HG03432 (cell line): ENCODE data around the gene COX19.
"Not testable (repeated sequence)": the region's sequence is repeated elsewhere in the genome, so short reads cannot be mapped to it uniquely, and the experiment has no call there.

Experiments used
- ATAC-seq: cut with Tn5 transposase; IDR thresholded peaks from one replicate; pipeline ENCODE4 v1.9.1; 2021; ENCODE audit warnings: mild to moderate bottlenecking, moderate library complexity; ENCODE audit not compliant: unreplicated experiment

COX19 gene

DNA sequence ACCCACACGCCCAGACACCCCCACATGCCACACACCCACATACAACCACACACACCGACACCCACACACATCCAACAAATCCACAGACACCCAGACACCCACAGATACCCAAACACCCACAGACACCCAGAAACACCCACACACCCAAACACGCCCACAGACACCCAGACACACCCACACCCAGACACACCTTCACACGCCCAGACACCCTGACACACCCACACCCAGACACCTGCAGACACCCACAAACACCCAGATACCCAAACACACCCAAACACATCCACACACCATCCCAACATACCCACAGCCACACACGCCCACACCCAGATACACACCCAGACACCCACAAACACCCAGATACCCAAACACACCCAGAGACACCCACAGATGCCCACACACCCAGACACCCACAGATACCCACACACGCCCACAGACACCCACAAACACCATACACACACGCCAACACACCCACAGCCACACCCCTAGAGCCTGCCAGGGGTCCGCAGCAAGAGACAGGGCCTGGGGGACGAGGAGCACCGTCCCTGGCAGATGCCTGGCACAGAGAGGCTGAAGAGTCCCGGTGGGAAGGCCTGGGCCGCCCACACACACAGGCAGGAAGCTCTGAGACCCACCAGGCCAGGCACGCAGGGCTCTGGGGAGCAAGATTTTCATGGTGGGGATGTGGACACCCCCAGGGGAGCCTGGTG, 36.1 kb upstream of the COX19 start:
- ATAC-seq, result no peak

GRCh38 chr7:1010226-1010625, 34.9 kb upstream of the COX19 start:
- ATAC-seq, result no peak

DNA sequence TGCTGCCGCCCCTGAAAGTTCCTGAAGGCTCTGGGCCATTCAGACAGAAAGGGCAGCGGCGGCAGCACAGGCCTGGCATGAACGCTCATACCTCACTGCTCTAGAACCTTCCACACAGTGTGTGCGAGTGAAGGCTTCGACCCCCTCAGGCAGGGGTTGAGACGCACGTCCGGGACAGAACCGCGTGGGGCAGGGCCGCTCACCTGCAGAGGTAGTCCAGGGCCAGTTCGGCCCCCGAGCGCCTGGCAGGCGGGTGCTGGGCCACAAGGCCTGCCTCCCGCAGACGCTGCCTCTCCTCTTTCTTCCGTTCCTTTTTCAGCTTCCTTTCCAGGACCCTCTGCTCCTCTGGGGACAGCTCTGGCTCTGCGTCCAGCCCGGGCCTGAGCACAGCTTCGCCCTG, 34.4 kb upstream of the COX19 start:
- ATAC-seq, result no peak

DNA sequence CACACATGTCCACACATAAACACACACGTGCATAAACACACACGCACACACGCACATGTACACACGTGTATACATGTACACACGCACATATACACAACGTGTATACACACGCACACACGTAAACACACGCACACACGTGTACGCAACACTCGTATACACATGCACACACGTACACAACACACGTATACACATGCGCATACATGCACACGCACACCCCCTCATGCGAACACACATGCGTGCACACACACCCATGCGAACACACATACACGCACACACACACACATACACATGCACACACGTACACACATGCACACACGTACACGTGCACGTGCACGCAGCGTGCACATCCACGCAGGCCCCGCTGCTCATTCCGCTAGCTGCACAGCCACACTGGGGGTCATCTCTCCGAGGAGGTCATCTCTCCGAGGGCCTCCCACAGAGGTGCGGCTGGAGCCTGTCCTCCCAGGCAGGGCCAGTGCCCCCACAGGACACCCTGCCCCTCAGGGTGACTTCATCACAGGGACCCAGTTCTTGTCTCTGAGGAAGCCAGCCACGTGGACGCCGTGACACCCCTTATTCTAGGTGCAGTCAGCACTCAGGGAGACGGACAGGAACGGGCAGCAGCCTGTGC, 33.5 kb upstream of the COX19 start:
- no peak for ATAC-seq

GRCh38 chr7:1007901-1008300, 32.6 kb upstream of the COX19 start:
- ATAC-seq, result no peak

DNA sequence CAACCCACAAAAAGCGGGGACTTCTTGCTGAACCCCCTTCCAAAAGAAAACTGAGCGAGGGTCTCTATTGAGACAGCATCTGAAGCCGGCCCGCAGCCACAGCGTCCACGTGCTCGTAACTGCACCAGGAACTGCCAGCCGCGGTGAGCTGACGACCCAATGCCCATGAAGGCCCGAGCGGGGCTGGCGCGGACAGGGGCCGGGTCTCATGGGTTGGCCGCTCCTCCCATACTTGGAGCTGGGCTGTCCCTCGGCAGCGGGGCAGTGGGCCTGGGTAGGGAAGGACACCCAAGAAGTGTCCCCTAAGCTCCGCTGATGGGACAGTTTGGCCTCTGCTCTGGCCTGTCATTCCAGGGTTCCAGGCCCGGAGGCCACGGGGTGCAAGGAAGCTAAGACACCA, 30.0 kb upstream of the COX19 start:
- ATAC-seq, result no peak

DNA sequence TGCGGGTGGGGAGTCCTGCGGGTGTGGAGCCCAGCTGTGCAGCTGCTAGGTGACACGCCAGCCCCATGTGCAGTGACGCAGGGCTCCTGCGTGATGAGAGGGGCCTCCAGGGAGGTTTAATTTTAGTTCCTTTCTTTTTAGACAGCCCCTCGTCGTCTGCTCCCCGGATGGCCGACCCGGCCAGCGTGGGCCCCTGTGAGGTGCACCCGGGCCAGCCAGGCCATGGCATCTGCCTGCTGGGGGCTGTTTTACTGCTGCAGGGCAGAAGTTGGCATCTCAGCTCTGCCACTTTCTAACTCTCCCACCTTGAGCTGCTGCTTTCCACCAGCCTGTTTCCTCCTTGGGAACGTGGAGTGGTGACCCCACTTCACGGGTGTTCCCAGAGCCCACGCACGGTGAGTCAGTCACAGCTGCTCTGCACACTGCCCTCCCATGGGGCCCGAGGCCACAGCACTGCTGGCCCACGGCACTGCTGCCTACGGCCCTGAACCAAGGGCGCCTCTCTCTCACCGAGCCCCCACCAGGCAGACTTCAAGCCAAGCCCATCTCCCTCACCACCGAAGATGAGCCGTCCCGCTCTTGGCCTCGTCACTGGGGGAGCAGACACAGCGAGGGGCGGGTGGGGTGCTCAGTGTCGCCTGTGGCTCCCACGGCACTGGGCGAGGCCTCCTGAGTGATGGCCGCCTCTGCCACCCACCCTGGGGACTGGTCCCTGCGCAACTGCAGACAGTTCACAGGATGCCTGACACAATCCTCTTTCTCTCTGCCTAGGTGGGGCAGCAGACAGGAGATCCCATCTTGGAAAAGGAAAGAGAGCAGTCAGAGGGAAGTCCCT, 28.9 kb upstream of the COX19 start:
- no peak for ATAC-seq

- ATAC-seq, result not testable (repeated sequence)
These were observed 27.1 kb upstream of the COX19 start for GRCh38 chr7:1002445-1002844.

DNA sequence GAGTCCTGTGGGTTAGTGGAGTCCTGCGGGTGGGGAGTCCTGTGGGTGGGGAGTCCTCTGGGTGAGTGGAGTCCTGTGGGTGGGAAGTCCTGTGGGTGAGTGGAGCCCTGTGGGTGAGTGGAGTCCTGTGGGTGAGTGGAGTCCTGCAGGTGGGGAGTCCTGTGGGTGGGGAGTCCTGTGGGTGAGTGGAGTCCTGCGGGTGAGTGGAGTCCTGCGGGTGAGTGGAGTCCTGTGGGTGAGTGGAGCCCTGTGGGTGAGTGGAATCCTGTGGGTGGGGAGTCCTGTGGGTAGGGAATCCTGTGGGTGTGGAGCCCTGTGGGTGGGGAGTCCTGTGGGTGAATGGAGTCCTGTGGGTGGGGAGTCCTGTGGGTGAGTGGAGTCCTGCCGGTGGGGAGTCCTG, 26.7 kb upstream of the COX19 start:
- ATAC-seq, result not testable (repeated sequence)

GRCh38 chr7:1001069-1001770, 25.9 kb upstream of the COX19 start:
- ATAC-seq, result not testable (repeated sequence)

DNA sequence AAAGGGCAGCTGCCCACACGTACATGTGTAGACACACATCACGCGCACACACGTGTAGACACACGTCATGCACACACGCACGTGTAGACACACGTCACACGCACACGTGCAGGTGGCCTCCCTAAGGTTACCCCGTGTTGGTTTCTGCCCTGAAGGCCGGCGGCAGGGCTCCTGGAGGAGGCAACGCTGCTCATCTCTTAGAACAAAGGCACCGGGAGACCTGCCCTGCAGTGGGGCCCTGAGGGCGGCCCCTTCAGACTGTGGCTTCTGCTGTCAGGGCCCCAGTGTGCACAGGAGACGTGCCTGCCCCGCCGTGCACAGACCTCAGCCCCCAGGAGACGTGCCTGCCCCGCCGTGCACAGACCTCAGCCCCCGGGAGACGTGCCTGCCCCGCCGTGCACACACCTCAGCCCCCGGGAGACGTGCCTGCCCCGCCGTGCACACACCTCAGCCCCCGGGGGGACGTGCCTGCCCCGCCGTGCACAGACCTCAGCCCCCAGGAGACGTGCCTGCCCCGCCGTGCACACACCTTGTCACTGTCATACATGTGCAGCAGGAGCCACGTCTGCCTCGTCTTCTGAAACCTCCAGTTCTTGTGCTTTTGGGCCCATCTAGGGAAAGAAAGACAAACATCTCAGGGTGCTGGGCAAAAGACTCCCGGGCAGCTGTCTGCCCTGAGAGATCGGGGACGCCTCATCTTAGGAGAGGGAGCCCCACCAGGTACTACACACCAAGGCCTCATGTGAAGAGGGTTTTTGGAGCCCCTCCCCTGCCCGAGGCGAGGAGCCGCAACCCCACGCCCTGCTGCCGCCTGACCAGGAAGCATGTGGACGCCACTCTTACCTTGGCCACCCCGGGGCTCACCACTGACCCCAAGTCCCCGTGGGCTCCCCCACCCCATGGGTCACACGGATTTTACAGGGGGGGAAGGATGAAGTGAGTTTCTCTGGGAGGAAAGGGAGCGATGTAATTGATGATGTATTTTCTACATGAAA, 24.9 kb upstream of the COX19 start:
- ATAC-seq, result no peak

- no peak for ATAC-seq
These were observed 24.0 kb upstream of the COX19 start for GRCh38 chr7:999149-999879.

DNA sequence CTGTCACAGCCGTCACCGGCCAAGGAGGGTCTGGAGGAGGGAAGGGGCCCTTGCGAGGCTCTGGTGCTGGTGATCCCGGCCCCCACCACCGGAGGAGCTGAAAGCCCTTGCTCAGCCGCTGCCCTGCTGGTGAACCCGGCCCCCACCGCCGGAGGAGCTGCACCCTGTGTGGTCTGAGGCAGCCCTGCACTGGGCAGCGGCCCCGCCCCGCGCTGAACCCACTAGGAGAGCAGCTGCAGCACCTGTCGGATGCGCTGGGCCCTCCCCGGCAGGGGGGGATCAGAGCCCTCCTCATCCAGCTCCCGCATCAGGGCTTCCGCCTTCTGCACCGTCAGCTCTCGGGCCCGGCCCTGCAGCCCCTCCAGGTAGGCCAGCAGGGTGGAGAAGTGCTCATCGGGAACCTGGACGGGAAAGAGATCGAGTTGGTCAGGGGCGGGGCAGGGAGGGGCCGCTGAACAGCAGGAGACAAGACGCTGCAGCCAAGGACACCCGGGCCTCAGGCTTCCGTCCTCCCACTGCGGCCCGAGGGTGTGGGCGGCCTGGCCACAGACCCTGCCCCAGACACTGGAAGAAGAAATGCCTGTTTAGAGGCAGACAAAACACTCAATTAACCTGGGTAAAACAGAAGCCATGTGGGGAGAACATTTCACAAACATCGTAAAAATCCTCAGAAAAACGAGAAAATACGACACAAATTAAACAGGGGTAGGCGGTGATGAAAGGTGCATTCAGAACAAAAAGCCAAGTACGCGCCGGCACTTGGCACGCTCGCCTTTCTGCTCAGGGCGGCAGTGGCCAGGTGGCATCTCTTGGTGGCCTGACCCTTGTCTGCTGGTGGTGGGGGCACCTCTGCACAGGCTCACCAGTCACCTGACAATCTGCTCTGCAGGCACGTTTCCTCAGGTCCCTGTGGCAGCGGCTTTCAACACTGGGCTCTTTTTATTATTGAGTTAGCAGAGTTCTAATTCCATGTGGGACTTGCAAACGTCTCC, 22.4 kb upstream of the COX19 start:
- ATAC-seq, result no peak

GRCh38 chr7:996079-996872, 20.9 kb upstream of the COX19 start:
- ATAC-seq, result no peak

DNA sequence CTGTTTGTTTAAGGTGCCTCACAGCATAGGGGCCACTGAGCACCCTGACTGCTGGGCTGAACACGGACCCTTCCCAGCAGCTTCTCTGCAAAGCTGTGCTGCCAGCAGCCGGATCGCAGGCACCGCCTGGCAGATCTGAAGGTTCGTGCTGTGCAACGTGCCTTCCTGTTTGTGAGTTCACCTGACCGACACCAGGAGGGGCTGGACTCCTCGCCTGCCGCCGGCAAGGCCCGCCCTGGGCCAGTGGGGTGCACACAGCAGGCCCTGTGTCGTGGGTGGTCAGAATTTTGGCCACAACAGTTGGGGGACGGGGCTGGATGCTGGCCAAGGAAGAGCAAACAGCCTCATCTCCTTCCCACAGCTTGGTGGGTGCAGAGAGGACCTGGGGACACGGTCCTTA, 20.2 kb upstream of the COX19 start:
- no peak for ATAC-seq

DNA sequence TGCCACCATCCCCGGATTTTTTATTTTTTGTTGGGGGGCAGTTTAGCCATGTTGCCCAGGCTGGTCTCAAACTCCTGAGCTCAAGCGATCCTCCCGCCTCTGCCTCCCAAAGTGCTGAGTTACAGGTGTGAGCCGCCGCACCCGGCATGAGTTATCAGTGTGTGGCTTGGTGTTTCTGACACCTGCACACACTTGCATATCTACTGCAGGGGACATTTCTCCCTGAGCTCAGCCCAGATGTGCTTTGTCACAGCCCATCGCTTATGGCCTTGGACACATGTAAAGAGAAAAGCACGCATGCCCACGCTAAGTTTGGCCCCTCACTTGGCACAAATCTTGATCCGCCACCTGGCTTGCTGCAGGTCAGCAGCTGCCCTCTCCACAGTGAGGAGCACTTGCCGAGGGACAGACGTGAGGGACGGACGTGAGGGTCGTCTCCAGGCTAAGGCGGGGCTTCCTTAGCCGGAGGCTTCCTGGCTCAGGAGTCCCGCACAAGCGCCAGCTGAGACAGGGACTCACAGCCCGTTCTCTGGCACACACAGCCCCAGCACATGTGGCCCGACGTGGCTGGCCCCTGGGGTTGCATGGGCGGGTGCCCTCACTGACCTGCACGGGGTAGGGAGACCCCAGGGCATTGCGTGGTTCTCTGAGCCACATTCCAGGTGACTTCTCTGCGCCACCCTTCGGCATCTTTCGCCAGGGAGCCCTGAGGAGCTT, 19.4 kb upstream of the COX19 start:
- ATAC-seq, result no peak
